Left ventricle myocardium inferior (tissue), 1 donor: ENCODE measurements around the gene JAKMIP1. TPM values are rescaled to one million over a fixed set of nuclear protein-coding genes. Genes with fewer than 3 reads are reported as not detected.

Experiments
- DNase-seq: peaks from one replicate; pipeline ENCODE4 v3.0.0-alpha.2; 2020
- H3K27ac ChIP-seq: fragments of 200-600 bp; replicated peaks from 2 replicates; pipeline ENCODE4 v1.8.0; 2021
- H3K27me3 ChIP-seq: fragments of 200-600 bp; 2 replicates; pipeline ENCODE4 v1.8.0; 2021; ENCODE audit warnings: low read depth
- H3K36me3 ChIP-seq: fragments of 200-600 bp; 2 replicates; pipeline ENCODE4 v1.8.0; 2021
- H3K4me1 ChIP-seq: fragments of 200-600 bp; 2 replicates; pipeline ENCODE4 v1.8.0; 2021
- H3K4me3 ChIP-seq: fragments of 200-600 bp; 2 replicates; pipeline ENCODE4 v1.8.0; 2021; ENCODE audit warnings: mild to moderate bottlenecking, moderate library complexity
- H3K9me3 ChIP-seq: fragments of 200-600 bp; replicated peaks from 2 replicates; pipeline ENCODE4 v1.8.0; 2021
- CTCF ChIP-seq: fragments of 200-600 bp; IDR thresholded peaks from 2 replicates; pipeline ENCODE4 v1.8.0; 2021; ENCODE audit warnings: antibody characterized with exemption, mild to moderate bottlenecking, borderline replicate concordance
- intact Hi-C: fragments of 100-400 bp; cut with micrococcal nuclease; formaldehyde crosslinking; loops from one replicate; pipeline ENCODE4 v1.11.0; 2022
- total RNA-seq: library from RNA; stranded (reverse); fragmentation: NEBNext Ultra II Directional; extraction: Animal tissue kit (Norgen Biotek cat#: 25700); gene quantifications from one replicate; pipeline ENCODE4 v1.2.1, GENCODE V29; 2021
- donor health status: DM: no; HTN: yes; CAD: no; lungs with severe emphysema.

JAKMIP1 gene
- total RNA-seq, 1 donor from 2014 or later = not detected

GRCh38 chr4:6119507-6120020 lies 80.8 kb downstream of the JAKMIP1 start:
- H3K27ac ChIP-seq = no peak overlapping the region
- TF ChIP-seq CTCF = no peak
- intact Hi-C loops = no loop called here
- H3K4me3 ChIP-seq = no peak overlapping the region
- peaks cover 69% of the 10 kb centered on the region for H3K27me3 ChIP-seq
- no peaks in the 10 kb centered on the region for H3K4me1 ChIP-seq
- H3K36me3 ChIP-seq = no peaks in the 10 kb centered on the region
- no peak for DNase-seq
- H3K9me3 ChIP-seq = no peaks in the 10 kb centered on the region

- no peaks in the 10 kb centered on the region for H3K36me3 ChIP-seq
- intact Hi-C loops = no loop called here
- no peak overlapping the region for H3K27ac ChIP-seq
- peaks cover 78% of the 10 kb centered on the region for H3K27me3 ChIP-seq
- no peaks in the 10 kb centered on the region for H3K4me1 ChIP-seq
- no peaks in the 10 kb centered on the region for H3K9me3 ChIP-seq
- no peak overlapping the region for H3K4me3 ChIP-seq
- TF ChIP-seq CTCF = no peak
- no peak for DNase-seq
Observed at GRCh38 chr4:6118201-6118600, 82.1 kb downstream of the JAKMIP1 start.

DNA sequence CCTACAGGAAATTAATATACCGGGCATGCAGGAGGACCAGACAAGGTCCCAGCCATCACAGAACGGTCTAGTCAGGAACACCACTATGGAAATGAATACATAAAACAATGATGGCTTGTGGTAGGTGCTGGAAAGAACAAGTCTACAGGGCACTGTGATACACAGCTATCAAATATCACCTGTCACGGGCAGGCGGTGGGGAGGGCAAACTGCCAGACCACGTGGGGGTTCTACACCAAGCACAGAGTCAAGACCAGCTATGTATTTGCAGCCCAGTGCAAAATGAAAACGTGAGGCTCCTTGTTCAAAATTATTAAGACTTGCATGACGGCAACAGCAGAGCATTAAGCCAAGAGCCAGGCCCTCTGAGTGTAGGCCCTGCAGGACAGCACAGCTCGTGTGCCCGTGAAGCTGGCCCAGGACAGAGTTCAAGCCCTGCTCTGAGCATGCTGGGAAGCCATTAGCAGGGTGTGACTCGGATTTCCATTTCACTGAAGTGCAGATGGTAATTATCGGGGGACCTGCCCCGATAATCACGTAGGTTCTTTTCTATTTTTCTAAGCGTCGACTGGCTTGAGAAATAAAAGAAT lies 83.6 kb downstream of the JAKMIP1 start:
- no peak for DNase-seq
- Histone ChIP-seq H3K36me3 (no peaks in the 10 kb centered on the region), H3K27ac (no peak overlapping the region), H3K4me1 (no peaks in the 10 kb centered on the region), H3K27me3 (peaks cover 88% of the 10 kb centered on the region), H3K4me3 (no peak overlapping the region), H3K9me3 (no peaks in the 10 kb centered on the region)
- intact Hi-C loops = no loop called here
- no peak for TF ChIP-seq CTCF

DNA sequence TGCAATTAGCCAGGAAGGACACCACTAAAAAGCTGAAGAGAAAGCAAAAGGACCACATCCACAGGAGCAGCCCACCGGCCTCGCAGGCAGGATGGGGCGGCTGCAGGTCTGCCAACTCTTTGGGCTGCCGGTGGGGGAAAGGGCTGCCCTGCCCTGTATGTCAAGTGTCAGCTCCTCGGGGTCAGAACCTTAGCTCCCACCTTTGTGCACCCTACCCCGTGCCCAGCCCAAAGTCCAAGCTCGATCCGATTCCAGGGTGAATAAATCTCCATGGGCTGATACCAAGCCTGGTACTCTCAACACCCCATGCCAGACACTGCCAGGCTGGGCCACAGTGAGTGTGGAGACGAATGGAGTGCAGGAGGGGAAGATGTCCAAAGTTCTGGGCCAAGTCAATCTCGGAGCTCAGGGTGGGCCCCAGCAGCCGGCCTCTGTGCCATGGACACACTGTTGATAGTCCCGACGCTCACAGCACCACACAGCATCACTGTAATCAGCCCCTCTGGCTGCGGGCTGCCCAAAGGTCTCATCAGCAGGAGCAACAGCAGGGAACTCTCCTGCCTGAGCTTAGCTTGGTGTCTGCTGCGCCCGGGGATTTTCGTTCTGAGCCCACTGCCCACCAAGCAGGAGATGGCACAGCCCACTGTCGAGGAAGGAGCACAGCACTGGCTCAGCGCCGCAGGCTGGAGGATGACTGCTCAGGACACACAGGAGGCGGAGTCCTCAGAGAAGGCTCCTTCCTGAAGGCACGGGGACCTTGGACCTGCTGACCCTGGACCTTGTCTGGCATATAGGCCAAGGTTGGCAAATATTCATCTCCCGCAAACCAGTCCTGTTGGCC lies 84.4 kb downstream of the JAKMIP1 start:
- H3K27ac ChIP-seq = no peak overlapping the region
- no peak for TF ChIP-seq CTCF
- DNase-seq = no peak
- H3K9me3 ChIP-seq = no peaks in the 10 kb centered on the region
- no peaks in the 10 kb centered on the region for H3K36me3 ChIP-seq
- no peaks in the 10 kb centered on the region for H3K4me1 ChIP-seq
- intact Hi-C loops = no loop called here
- peaks cover 87% of the 10 kb centered on the region for H3K27me3 ChIP-seq
- no peak overlapping the region for H3K4me3 ChIP-seq

- no peaks in the 10 kb centered on the region for H3K36me3 ChIP-seq
- no peak overlapping the region for H3K27ac ChIP-seq
- H3K4me1 ChIP-seq = no peaks in the 10 kb centered on the region
- TF ChIP-seq CTCF = no peak
- no peak for DNase-seq
- no peaks in the 10 kb centered on the region for H3K9me3 ChIP-seq
- no peak overlapping the region for H3K4me3 ChIP-seq
- intact Hi-C loops = no loop called here
- H3K27me3 ChIP-seq = peaks cover 87% of the 10 kb centered on the region
Observed at GRCh38 chr4:6115342-6115741, 85.0 kb downstream of the JAKMIP1 start.
